Measurements from ENCODE around the gene PIGQ. TPM values are rescaled to one million over a fixed set of nuclear protein-coding genes. Genes with fewer than 3 reads are reported as not detected.
A peak's percentile ranks its signal among the peaks of the same experiment; 100 is the strongest.

PIGQ gene
- total and polyA plus RNA-seq, 2 of the 13 experiments (the other 11 are each of a cell fraction or from before 2014, with no cell fraction given) = 7.7 to 19.7 TPM

- TF ChIP-seq, protein P1, sequence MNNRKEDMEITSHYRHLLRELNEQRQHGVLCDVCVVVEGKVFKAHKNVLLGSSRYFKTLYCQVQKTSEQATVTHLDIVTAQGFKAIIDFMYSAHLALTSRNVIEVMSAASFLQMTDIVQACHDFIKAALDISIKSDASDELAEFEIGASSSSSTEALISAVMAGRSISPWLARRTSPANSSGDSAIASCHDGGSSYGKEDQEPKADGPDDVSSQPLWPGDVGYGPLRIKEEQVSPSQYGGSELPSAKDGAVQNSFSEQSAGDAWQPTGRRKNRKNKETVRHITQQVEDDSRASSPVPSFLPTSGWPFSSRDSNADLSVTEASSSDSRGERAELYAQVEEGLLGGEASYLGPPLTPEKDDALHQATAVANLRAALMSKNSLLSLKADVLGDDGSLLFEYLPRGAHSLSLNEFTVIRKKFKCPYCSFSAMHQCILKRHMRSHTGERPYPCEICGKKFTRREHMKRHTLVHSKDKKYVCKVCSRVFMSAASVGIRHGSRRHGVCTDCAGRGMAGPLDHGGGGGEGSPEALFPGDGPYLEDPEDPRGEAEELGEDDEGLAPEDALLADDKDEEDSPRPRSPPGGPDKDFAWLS (CRISPR knock-in tag; IDR thresholded peaks at IDR 0.05; ENCODE audit: borderline replicate concordance) = peak; percentile 83; the same call in 1 of the 2 replicates
- TF ChIP-seq MYC (CRISPR knock-in tag; IDR thresholded peaks at IDR 0.05; ENCODE audit: borderline replicate concordance) (peak; percentile 6; the same call in 1 of the 2 replicates), MED1 (CRISPR knock-in tag; IDR thresholded peaks at IDR 0.05) (no peak; the same call in none of the 2 replicates), ZNF740 (CRISPR knock-in tag; IDR thresholded peaks at IDR 0.05) (peak; percentile 31; the same call in 1 of the 2 replicates), ATF1 (CRISPR knock-in tag; IDR thresholded peaks at IDR 0.05) (no peak), KDM4B (CRISPR knock-in tag; IDR thresholded peaks at IDR 0.05) (no peak), RBFOX2 (IDR thresholded peaks at IDR 0.05; ENCODE audit: low read depth, low read length) (peak; percentile 46; the same call in 1 of the 2 replicates), NR1H2 (CRISPR knock-in tag; IDR thresholded peaks at IDR 0.05; ENCODE audit: borderline replicate concordance, low read depth) (no peak), KLF9 (CRISPR knock-in tag; IDR thresholded peaks at IDR 0.05; ENCODE audit: low read depth) (0 out of 2 replicates have a peak, but pooled peaks have one; percentile 64), ZNF770 (CRISPR knock-in tag; IDR thresholded peaks at IDR 0.05) (peak; percentile 18; the same call in 1 of the 2 replicates), RERE (CRISPR knock-in tag; IDR thresholded peaks at IDR 0.05; ENCODE audit: low read depth) (no peak), MXI1 (IDR thresholded peaks at IDR 0.05; ENCODE audit: borderline replicate concordance, low read depth, low read length) (0 out of 3 replicates have a peak, but pooled peaks have one; percentile 6), HCFC1 (IDR thresholded peaks at IDR 0.05; ENCODE audit: low read depth, low read length) (no peak), ZNF556 (CRISPR knock-in tag; IDR thresholded peaks at IDR 0.05; ENCODE audit: borderline replicate concordance) (peak; percentile 56; the same call in 1 of the 2 replicates)
- TF ChIP-seq, protein P2, sequence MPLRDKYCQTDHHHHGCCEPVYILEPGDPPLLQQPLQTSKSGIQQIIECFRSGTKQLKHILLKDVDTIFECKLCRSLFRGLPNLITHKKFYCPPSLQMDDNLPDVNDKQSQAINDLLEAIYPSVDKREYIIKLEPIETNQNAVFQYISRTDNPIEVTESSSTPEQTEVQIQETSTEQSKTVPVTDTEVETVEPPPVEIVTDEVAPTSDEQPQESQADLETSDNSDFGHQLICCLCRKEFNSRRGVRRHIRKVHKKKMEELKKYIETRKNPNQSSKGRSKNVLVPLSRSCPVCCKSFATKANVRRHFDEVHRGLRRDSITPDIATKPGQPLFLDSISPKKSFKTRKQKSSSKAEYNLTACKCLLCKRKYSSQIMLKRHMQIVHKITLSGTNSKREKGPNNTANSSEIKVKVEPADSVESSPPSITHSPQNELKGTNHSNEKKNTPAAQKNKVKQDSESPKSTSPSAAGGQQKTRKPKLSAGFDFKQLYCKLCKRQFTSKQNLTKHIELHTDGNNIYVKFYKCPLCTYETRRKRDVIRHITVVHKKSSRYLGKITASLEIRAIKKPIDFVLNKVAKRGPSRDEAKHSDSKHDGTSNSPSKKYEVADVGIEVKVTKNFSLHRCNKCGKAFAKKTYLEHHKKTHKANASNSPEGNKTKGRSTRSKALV (CRISPR knock-in tag; IDR thresholded peaks at IDR 0.05) = 0 out of 2 replicates have a peak, but pooled peaks have one; percentile 4
- TF ChIP-seq, protein P3, sequence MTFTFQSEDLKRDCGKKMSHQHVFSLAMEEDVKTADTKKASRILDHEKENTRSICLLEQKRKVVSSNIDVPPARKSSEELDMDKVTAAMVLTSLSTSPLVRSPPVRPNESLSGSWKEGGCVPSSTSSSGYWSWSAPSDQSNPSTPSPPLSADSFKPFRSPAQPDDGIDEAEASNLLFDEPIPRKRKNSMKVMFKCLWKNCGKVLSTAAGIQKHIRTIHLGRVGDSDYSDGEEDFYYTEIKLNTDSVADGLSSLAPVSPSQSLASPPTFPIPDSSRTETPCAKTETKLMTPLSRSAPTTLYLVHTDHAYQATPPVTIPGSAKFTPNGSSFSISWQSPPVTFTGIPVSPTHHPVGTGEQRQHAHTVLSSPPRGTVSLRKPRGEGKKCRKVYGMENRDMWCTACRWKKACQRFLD (CRISPR knock-in tag; IDR thresholded peaks at IDR 0.05; ENCODE audit: borderline replicate concordance) = no peak
These were observed 61.1 kb downstream of the PIGQ start, which contains the start of gene WFIKKN1 (continued) for GRCh38 chr16:630815-631405.

All from HepG2 (cell line).